Kidney capillary endothelial cell (primary cell): ENCODE data around the gene CHAD.
"Not testable (repeated sequence)": the region's sequence is repeated elsewhere in the genome, so short reads cannot be mapped to it uniquely, and the experiment has no call there.

ENCODE experiments used
- DNase-seq: peaks from one replicate; pipeline ENCODE4 v3.0.0-alpha.2; 2018; ENCODE audit warnings: low spot score

The CHAD gene

DNA sequence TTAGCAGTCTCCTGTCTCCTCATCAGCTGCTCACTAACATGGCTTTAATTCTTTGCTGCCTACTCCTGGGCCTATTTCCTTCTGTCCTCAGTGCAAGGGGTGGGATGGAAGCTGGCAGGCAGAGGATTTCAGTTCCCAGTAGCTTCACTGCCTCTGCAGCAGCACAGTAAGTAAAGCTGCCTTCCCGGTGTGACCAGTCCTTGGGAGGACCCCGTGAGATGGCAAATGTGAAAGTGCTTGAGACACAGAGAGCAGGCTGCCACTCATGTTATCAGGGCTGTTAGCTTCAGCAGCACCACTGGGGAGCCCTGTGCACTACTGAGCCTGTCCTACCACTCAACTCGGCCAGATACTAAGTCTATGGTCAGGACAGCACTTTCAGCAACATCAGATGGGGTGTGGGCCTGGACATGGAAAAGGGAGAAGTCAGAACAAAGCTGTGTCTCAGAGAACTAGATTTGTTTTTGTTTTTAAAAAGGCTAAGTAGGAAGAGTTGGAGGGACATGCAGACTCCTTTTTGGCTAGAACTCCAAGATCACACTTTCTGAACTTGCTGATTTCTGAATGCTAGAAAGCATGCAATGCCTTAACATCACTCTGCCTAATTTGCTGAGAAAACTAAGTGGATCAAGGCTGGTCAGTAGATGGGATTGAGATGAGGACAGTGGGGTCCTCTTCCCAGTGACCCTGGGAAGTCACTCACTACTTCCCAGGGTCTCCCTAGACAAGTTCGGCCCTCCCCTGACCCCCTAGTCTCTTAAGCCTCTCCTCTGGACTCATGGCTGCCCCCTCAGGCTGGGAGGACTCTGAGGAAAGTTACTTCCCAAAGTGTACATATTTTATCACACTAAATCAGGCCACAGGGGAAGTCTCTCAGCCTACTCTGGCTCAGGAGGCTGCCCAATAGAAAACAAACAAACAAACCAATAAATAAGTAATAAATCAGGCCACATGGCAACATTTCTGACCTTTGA lies 41.6 kb downstream of the CHAD start:
- no peak for DNase-seq

DNA sequence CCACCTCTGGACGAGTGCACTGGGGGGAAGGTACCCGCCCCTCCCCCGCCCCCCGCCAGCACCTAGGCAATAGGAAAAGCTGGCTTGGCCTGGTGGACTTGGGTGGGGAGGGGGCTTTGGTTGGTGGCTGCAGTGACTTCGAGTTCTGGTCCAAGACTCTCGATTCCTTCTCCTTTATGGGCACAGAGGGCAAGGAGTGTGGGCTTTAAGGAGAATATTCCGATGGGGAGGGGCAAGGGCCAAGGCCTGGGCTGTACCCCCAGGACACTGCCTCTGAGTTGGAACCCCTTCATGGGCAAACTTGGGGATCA lies 42.3 kb downstream of the CHAD start:
- DNase-seq, result no peak

DNA sequence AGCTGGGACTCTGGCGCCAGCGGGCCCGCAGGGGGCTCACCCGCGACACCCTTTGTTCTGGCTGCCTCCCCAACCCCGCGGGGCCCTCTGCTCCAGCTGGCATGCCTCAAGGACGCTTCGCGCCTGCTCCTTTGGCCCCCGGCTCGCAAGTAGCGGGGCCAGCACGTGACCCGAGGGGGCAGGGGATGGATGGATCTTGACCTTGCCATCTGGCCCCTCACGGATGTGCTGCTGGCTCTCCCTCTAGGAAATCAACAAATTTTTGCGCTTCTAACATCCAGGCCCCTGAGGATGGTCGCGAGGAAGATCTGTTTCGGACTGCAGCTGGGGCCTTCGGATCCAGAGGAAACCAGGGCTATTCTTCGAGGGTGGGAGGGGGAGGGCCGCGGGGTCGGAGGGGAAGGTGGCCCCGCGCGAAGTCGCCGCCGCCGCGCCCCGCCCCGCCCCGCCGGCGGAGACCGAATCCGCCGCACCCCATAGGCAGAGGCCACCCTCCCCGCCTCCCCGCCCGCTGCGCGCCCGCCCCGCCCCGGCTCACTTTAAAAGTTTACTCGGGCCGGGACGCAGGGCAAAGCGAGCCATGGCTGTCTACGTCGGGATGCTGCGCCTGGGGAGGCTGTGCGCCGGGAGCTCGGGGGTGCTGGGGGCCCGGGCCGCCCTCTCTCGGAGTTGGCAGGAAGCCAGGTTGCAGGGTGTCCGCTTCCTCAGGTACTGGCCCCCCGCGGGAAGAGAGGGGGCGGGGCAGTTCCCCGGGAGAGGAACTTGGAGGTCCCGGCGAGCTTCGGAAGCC lies 42.8 kb downstream of the CHAD start, which contains the start of gene ACSF2:
ACSF2 (plus strand) TSS at position 537 of the 790 bp plus-strand sequence; CDS start at position 581, 44 bp downstream.
- no peak for DNase-seq

DNA sequence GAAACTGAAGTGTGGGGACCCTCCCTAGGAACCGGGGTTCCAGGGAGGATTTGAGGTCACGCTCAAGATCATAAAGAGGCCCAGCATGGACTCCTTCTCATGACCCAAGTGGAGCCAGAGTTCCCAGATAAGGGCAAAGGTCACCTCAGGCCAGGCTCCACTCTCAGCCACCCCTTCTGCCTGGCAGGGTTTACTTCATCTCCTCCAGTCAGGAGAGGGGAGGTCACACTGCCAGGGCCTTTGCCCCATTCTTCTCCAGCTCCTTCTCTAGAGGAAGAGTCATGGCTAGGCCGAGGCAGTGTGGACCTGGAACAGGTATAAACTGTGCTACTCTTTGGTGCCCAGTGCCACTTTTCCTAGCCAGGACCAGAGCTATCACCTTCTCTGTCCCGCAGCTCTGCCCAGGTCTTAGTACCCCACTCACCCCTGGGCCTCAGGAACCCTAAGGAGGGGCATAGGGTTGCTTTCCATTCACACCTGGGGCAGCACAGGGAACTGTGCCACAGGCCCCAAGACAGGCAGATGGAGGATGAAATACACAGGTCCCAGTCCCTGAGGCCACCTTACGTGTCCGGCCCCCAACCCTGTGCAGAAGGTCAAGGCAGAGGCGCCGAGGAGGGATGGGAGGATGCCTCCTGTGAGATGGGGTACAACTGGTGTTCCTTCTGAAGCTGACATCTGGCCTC lies 43.5 kb downstream of the CHAD start:
- DNase-seq, result no peak

DNA sequence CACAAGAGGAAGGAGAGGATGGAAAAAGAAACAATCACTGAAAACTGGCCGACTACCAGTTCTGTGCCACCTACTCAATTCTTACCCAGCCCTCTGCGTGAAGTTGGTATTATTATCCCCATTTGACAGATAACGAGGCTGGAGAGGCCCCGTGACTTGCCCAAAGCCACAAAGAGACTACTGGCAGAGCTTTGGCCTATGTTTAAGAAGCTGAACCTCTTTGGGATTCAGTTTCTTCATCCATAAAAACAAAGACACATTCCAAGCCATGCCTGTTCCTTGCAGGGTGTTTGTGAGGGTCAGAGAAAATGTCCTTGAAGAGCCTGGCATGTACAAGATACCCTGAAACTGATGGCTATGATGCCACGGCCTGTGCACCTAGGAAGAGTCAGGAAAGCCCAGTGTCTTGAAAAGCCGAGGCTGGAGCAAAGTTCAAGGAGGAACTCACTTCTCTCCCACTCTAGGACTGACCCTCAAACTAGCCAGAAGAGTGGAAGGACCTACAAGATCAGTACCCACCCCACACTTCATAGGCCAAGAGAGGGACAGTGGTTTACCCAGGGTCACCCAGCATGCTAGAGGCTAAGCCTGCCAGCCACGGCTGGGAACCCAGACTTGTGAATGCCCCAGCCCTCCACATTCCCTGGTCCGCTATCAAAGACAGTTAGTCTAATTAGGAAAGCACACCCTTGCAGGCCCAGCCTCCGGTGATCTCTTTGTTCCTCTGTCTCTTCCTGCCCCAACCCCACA lies 44.3 kb downstream of the CHAD start:
- no peak for DNase-seq

DNA sequence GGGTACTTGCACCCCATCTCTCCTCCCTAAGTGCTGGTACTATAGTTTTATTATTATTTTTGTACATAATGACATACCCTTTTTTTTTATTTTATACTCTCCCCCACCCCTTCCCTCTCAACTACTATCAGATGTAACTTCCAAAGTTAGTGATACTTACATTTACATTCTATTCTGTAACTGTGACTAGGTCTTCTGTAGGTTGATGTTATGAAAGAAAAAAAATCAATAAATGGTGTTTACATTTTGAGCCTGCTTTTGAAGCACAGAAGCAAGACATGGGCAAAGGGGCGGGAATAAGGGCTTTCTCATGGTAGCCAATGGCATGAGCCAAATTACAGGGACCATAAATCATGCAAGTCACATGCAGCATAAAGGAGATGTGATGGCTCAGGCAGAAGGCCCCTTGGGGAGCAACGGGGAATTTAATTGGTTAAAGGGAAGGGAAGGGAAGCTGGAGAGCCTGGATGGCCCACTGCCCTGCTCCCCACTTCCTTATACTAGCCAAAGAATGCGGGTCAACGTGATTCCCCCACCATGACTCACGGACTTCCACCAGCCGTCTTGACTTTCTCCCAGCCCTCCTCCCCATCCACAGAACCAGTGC lies 45.0 kb downstream of the CHAD start:
- peak; percentile 64 for DNase-seq

DNA sequence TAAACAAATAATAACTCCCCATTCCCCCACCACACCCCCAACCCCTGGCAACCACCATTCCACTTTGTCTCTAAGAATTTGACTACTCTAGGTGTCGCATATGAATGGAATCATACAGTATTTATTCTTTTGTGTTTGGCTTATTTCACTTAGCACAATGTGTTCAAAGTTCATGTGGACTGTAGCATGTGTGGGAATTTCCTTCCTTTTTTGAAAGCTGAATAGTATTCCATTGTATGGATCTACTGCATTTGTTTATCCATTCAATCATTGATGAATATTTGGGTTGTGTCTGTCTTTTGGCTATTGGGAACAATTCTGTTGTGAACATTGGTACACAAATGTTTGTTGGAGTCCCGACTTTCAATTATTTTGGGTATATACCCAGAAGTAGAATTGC lies 45.9 kb downstream of the CHAD start:
- DNase-seq, result no peak

DNA sequence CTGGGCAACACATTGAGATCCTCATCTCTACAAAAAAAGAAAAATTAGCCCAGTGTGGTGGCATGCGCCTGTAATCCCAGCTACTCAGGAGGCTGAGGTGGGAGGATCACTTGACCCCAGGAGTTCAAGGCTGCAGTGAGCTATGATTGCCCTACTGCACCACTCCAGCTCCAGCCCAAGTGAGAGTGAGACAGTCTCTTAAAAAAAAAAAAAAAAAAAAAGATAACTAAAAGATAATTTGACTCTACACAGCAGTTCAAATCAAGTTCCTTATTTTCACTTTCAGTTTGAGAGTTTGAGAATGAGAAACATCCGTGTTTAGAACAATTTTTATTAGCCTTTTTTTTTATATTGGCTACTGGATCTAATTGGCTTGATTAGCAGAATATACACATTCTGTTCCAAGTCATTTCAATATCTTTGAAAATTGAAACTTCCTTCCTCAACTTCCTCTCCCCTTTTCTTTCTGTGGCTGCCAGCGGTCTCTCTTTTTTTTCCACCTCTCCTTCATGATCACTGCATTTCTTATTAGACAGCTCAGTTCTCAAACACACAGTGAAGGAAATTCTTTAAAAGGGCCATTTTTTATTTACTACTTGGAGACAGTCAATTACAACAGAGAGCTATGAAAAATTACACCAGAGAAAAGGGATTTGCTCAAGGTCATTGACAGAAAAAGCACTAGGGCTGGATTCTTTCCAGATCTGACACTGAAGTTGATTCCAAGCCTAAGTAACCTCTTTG lies 47.2 kb downstream of the CHAD start:
- no peak for DNase-seq

DNA sequence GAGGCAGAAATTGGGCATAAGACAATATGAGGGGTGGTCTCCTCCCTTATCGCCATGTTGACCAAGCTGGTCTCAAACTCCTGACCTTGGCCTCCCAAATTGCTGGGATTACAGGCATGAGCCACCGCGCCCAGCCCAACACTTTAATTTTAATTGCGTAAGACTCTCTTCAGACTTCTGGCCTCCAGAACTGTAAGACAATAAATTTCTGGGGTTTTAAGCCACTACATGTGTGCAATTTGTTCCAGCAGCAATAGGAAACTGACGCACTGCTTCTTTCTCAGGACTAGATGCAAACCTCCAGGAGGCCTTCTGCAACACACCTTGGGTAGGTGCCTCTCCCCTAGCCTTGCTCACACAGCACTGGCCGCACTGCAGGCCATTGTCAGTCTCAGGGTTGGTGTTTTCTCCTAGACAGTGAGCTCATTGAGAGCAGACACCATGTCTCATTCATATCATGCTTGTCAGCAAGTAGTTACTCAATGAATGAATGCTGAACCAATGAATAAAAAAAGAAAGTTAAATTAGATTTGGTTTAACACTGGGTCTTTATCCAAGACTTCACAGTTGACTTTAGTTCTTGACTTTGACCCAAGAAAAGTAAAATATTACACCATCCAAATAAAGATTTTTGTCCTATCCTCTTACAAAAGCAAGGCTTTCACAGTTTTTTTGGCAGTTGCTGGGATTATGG lies 48.1 kb downstream of the CHAD start:
- DNase-seq, result no peak

DNA sequence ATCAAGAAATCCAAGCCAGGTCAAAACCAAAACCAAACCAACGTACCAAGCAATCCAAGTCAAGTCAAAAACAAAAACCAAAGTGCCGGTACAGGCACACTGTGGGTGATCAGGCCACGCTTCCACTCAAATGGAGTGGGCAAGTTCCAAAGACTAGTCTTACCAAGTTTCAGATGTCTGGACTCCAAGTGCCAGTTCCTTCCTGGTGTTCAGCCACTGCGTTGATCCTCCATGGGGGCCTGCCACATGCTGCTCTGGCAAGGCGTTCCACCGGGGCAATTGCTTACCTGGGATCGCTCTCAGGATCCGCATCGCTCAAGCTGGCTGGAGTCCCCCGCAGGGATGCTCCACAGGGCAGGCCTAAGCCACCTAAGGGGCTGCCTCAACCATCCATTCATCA lies 49.1 kb downstream of the CHAD start:
- DNase-seq, result not testable (repeated sequence)

DNA sequence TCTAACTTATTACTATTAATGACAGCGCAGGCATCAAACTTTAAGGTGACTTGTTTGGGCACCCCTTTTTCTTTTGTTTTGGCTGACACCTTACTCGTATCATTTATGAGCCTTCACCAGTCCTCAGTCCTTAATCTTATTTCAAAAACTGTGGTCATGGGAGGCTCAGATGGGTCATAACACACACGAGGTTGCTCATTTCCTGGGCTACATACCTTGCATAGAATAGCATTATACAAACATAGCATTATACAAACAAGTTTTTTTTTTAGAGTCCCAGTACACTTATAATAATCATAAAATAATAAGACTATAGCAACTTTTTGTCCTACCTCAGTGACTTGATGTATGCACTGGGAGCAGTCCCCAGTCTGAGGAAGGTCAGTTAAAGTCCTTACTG lies 53.9 kb downstream of the CHAD start:
- DNase-seq, result no peak
